ENCODE data around the gene TTLL7.

Gene TTLL7

DNA sequence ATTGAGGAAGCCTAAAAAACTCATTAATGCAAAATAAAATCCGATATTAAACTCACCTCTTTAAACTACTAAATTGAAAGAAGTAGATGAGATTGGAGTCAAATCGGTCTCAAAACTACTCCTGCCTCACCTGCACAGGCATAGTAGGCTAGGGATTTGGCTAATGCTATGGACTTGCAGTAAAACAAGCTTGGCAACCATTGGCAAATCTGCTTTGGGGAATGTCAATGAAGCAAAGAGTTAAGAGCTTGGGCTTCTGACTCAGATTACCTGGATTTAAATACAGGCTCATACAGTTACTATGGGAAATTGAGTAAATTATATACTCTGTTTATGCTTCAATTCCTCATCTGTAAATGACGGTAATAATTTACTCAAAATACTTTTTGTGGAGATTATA, 111.4 kb downstream of the TTLL7 start:
- DNase-seq, result no peak

DNA sequence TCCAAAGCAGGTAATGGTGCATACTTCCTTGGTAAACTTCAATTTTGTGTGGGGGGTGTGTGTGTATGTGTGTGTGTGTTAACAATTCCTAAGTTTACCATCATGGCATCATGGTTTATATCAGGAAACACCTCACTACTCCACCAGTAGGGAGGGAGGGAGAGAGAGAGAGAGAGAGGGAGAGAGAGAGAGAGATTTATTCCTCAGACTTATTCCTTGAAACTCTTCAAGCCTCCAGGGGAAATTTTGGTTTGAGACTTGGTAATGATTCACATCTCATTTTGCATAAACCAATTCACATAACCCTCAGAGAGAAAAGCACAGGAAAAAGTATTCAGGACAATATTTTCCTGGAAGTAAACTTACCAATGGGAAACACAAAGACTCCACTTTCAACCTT, 115.0 kb downstream of the TTLL7 start:
- DNase-seq, result no peak

DNA sequence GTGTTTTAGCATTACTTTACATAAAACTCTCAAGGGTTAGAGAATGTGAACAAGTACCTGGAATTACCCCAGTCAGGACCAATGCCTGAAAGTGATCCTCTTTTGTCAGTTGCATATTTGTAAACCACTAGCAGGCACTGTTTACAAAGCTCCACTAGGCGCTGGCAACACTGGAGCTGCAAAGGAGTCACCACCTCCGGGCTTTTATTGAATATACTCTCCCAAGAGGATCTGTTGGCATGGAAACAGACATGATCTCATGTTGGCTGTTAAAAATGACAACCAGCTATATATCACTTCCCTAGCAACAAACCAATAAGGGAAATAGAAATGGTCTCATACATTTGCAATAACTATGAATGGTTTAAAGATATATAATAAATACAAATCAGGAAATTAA, 116.0 kb downstream of the TTLL7 start:
- DNase-seq, result no peak

DNA sequence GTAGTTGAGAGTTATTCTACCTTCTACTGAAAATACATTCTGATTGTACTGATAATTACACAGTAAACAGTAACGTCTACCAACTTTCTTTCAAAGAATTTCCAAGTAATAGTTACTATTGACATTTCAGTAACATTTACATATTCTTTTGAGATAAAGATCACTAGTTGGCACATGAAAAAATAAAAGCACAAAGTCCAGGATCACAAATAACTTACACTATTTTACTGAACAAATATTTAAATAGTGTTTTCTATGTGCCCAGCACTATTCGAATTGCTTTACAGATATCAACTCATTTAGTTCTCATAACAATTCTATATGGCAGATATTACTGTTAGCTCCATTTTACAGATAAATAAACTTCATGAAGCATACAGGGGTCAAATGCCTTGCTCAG, 126.4 kb downstream of the TTLL7 start:
- no peak for DNase-seq

DNA sequence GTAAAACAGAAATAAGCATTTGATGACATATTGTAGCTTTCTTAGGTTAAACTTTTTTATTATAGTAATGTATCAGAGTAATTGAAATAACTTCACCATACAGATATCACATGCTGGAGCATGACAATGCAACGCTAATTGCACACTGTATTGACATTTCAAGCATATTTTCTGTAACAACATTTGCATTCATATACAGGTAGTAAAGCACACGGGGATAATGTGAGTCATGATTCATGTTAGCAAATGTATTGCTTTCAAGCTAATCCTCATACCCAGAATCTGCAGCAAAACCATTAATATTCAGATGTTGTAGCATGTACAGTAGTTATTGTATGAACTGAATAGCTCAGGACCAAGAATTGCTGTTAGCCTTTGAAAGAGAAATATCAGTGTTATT, 133.9 kb downstream of the TTLL7 start:
- DNase-seq, result no peak

DNA sequence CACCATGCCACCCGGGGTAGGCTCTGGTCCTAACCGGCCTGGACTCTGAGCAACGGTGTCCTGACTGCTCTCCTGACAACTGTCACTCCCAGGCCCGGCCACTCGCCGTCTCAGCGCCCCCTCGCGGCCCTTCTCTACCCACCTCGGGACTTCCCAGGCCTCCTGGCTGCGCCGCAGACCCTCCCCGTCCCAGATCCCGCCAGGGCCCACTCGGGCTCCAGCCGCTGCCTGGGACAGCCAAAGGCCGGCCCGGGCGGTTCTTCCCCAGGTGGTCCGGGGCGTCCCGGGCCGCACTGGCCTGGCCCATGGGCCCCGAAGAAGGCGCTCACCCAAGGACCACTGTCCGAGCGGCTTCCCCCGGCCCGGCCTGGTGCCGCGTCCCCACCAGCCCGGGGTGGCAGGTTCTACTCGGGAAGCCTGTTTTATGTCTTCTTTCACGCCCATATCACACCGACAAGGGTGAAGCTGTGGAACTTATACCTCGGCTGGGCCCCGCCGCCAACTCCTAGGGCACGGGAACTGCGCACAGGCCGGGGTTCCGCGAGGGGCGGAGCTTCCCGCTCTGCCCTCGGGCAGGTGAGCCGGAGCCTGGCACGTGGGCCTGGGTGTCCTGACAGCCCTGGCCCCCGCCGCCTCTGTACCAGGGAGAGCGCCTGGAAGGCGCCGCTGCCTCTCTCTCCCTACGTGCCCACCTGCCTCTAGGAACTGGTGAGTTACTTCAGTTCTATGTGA, 138.3 kb downstream of the TTLL7 start:
- peak in 55 of 58 donors; percentile 2 to 84 (median 57) for DNase-seq

DNA sequence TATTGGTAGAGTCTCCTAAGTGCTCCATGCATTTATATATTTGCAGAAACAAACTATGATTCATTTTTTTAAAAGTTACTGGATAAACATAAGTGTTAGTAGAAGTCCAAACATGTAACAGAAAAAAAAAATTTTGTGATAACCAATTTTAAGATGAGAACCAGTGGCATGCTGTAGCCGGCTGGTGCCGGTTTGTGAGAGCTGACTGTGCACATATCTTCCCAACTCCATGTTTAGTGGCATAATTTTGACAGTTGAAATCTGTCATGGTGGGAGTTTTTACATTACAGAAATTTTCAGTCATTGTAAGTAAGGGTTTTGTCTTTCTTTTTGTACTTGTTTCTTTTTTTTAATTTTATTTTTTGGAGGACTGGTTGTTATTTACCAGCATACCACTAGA, 141.2 kb downstream of the TTLL7 start:
- DNase-seq, result no peak

DNA sequence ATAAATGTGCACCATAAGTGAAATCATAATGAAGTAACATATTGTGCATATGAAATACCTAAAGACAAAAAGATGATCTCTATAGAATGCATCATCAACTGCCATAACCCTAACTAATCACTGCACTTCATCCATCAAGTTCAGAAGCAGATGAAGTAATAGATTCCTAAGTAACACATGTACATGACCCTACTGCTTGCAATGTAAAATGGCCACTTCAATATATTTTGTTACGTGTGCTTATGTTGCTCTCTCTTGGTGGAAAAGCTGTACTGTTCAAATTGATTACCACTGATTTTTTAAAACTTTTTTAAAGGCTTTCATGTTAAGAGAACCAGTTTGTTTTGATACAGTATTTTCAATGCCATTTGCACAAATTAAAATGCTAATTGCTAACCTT, 141.8 kb downstream of the TTLL7 start:
- no peak for DNase-seq

DNA sequence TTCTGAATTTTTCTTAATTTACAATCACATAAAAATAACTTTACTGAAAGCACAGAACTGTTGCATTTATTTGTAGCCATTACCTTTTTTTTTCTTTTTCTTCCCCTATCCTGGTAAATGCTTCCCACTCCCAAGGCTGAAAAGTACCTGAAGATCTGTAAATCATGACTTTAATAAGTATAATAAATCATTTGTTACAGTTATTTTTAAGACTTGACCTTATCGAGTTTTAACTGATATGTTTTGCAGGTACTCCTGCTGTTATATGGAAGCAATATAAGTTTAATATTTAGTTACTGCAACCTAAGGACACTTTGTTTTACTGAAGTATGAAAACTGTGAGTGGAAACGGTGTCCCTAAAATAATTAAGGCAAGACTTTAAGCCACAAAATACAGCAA, 142.6 kb downstream of the TTLL7 start:
- no peak for DNase-seq

DNA sequence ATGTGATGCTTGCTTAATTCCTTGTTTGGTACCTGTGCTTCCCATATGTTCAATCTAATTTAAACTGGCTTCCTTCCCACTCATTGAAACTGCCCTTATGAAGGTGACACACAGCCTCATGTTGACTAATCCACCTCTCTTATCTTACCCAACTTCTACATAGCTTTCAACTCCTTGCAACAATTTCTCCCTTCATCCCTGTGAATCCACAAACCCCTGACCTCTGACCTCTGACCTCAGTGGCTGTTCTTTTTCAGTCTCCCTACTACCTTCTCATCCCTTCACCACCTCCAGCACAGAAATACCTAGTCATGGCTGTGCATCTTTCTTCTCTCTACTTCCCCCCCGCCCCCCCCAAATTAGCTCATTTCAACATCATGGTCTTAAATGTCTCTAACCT, 144.5 kb downstream of the TTLL7 start:
- DNase-seq, result no peak

DNA sequence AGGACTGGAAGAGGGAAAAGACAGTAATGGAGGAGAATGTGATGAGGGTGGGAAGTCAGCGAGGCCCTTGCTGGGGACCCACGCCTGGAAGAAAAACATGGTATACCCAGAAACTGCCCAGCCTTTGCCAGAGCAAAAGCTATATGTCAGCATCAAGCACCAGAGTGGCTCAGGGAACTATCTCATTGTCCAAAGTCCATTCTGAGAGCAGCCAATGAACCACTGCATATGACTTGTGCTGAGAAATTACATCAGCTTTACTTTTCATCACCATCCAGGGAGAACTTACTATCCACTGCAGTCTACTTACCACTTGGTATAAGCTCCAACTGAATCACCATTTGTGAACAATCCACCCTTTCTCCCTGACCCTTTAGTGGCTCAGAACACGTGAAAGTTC, 148.1 kb downstream of the TTLL7 start:
- DNase-seq, result no peak

DNA sequence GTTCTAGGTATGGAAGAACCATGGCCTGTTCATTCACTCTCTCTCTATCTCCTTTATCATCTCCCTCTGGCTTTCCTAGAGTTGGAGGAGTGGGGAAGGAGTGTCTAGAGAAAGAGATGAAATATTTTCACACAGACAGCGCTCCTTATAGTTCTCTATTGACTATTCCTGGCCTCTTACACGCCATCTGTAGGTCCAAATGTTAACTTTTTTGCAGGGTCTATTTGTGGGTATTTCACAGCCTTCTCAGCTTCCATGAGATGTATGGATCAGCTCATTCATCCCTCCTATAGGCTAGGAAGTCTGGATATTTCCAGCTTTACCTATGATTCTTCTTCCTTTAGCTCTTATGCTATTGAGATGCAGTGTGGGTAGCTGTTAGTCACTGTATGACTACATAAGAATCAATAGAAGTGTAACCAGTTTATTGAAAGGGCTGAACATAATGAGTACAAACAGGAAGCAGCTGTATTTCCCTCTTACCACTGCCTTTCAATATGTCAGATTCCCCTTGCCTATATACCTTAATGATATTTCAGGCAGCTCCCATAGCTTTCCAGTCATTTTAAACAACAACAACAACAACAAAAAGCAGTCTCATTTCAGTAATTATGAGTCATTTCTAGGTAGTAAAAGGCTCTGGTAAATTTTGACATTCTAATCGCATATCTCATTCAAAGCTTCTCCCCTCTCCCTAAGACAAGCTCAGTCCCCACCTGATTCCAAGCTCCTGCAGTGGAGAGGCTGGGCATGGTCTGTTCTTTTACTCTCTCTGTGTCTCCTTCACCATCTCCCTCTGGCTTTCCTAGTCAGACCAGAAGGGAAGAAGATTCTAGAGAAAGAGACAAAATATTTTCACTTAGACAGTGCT, 149.5 kb downstream of the TTLL7 start:
- DNase-seq, result no peak

DNA sequence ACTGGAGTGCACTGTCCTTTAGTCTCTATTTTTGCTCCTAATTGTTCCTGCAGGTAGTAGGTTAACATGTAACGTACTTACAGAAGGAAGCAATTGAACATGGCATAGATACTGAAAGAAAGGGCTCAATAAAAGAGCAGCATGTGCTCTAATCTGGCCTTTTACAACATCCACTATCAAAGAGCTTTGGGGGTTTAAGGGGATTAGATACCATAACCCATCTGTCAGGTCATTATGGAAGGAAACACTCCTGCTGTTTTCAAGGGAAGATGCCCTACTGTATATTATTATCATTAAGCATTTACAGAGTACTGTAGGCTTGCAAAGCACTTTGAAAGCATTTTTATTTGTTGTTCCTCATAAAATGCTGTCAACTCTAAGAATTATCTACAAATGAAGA, 152.8 kb downstream of the TTLL7 start:
- no peak for DNase-seq

DNA sequence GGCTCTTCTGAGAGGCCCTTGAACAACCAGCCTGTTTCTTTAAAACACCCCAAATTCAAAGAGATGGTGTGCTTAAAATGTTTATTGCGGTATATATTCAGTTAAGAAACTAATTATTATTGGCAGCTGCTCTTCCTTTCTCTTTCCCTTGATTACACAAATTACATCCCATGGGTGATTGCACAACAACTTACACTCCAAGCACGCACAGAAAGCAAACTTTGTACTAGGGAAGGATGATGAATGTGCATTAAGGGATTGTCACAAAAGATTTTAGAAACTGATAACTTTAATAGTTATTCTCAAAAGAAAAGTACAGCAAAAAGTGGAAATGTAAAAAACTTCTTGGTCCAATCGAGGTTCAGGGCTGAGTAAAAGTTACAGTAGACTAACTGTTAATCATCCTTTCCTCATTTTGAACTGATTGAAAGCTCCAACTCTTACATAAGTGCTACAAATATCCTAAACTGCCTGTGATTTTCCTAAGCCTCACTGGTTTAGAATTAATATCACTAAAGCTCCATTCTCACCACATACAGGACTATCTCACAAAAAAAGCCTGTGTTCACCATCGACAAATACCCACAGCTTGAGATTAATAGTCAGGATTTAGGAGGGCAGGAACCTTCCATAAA, 153.4 kb downstream of the TTLL7 start:
- DNase-seq, result no peak

DNA sequence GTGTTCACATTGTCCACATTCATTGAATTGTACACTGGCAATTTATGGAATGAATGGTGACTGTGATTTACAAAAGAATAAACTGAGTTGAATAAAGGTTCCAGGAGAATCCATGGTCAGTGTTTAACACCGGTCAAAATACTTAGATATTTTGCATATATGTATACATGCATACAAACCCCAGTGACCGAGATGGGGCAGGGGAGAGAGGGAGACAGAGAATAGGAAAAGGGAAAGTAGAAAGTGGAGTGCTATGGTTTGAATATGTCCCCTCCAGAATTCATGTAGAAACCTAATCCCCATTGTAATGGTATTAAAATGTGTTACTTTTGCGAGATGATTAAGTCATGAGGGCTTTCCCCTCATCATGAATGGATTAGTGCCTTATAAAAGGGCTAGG, 154.4 kb downstream of the TTLL7 start:
- no peak for DNase-seq

DNA sequence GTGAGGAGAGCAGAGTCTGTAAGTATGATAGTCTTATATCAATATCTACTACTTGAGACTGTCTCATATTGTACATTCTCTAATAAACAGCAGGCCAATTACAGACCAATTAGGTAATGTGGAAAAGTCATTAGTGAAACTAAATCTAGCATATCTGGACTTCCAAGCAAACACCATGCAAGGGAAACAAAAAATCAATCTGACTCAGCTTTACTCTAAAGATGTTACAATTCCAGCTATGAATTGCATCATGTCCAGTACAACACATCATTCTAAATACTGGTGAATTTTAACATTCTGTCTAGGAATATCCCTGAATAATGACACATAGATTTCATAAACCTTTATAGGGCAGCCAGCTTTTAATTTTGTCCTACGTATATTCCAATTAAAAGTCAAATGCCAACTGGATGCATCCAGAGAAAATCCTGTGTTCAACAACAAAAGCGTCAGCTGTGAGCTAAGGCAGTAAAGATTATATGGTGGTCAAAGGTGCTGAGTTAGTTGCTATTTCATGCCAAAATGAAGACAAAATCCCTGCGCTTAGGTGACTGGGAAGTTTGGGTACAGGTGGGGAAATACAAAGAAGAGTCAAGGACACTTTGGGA, 159.3 kb downstream of the TTLL7 start:
- DNase-seq, result no peak

DNA sequence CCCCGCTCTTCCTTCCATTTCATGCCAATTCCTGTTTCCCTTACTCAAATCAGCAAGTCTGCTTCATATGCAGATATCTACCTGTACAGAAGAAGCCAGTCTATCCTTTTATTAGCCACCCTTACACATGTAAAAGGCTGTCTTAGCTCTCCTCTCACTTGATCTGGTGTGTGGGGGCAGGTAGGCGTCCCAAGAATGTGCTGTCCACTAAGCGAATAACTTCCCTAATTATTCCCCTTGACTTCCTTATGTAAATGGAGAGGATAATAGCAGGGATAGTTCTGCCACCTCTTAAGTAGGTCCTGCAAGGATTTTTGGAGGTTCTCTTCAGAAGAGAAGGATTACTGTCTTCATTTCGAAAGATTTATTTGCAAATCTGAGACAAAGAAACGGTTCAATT, 160.4 kb downstream of the TTLL7 start:
- DNase-seq, result no peak

DNA sequence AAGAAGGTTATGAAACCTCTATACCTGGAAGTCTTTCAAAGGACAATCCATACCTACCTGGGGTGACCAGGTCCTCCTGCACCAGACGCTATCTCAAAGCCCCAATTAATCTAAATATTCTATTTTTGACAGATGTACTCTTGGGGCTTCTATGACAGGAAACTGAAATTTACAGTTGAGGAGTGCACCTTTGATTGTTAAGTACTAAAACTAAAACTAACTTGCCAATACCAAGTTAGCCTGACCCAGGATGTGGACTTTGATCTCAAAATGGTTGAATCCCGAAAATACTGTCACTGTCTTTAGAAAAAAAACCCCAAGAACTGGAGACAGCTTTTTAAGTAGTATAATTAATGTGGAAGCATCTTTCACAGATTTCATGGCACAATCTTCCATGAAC, 162.4 kb downstream of the TTLL7 start:
- no peak for DNase-seq

DNA sequence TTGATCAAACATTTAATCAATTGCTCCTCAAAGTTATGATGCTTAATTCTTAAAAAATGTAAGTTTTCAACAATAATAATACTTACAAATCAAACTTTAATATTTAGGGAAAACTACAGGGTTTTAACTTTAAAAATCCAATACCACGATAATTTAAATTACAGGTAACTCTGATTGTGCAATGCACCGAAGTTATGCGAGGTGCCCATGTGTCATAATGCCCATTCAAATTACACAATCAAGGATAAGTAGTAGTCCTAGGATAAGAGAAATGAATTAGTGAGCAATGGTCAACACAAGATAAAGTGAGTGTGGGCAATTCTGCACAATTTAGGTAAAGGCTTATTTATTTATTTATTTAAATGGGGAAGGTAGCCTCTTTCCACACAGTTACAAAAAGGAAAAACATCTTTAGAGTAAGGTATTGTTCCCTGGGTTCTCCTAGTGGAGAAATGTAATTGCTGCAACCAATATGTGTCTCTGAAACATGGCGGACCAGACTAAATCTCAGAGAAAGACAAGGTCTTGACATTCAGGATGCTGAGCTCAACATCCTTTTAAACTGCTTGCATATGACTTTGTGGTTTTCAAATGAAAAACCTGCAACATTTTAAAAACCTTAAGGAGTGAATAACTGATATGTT, 164.2 kb downstream of the TTLL7 start:
- DNase-seq, result no peak

DNA sequence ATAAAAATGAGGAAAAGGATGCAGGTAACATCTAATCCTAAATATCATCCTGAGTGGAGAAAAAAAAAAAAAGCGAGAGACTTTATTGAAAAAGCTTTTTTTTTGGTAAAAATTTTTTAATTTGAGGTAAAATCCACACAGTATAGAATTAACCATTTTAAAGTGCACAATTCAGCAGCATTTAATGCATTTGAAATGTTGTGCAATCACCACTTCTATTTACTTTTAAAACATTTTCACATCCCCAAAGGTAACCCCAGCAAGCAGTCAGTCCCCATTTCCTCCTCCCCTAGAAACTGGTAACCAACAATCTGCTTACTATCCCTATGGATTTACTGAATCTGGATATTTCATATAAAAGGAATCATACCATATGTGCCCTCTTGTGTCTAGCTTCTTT, 166.7 kb downstream of the TTLL7 start:
- no peak for DNase-seq

DNA sequence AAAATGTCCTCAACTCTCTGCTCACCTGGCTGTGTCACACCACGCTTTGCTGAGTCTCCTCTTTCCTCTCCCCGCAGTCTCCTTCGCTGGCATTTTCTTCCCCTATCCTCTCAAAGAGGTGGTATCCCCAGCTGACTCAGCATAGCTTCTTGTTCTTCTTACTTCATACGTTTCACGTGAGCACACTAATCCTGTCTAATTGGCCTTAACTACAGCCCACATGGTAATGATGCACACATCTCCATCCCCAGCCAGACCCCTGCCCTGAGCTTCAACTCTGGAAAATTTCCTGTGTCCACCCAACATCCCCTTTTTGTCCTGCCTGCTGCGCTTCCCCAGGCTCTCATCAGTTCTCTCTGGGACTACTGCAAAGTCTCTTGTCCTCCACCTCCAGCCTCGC, 169.8 kb downstream of the TTLL7 start:
- no peak for DNase-seq

DNA sequence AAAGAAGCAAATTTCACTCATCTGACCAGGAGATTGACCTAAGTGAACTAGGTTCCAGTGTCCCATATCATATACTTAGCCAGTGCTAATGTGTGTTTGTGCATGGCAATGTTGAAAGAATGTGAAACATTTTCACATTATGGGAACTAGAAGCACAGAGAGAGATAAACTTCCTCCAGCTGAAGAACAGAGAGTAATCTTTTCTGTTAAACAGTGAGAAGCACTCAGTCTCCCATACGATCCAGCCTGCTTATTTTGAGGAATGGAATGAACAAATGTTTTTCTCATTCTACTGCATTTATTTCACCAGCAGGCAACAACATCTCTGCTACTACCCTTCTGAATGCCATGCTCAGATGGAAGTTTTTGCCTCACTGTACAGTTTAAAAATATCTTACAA, 170.5 kb downstream of the TTLL7 start:
- DNase-seq, result no peak
